Mesothelial cell of epicardium (in vitro differentiated cells): ENCODE measurements around the gene CELF2. TPM values are rescaled to one million over a fixed set of nuclear protein-coding genes. Genes with fewer than 3 reads are reported as not detected.
A peak's percentile ranks its signal among the peaks of the same experiment; 100 is the strongest.

Experiments used
- DNase-seq, 2 experiments: peaks; one replicate each; pipeline ENCODE4 v3.0.0; 2021; ENCODE audit warnings: low spot score in 2 of 2; ENCODE audit not compliant: unreplicated experiment in 2 of 2
- H3K27ac Mint-ChIP-seq: 2 replicates; pipeline ENCODE4 v1.8.0; 2021; ENCODE audit warnings: mixed read lengths
- H3K27me3 Mint-ChIP-seq: 2 replicates; pipeline ENCODE4 v1.8.0; 2021; ENCODE audit warnings: low read depth, mixed read lengths
- H3K36me3 Mint-ChIP-seq: 2 replicates; pipeline ENCODE4 v1.8.0; 2021; ENCODE audit warnings: mixed read lengths
- H3K4me1 Mint-ChIP-seq: 2 replicates; pipeline ENCODE4 v1.8.0; 2021; ENCODE audit warnings: mixed read lengths
- H3K4me3 Mint-ChIP-seq: 2 replicates; pipeline ENCODE4 v1.8.0; 2021; ENCODE audit warnings: mild to moderate bottlenecking, moderate library complexity, mixed read lengths
- H3K9me3 Mint-ChIP-seq: 2 replicates; pipeline ENCODE4 v1.8.0; 2021; ENCODE audit warnings: mixed read lengths
- CTCF ChIP-seq: fragments of 200-600 bp; sonication (generic); IDR thresholded peaks from one replicate; pipeline ENCODE4 v1.5.0; 2021; ENCODE audit warnings: antibody characterized with exemption; ENCODE audit not compliant: unreplicated experiment
- total RNA-seq: library from RNA; stranded (reverse); gene quantifications from 3 replicates; pipeline ENCODE4 v1.2.1, GENCODE V29; 2021

CELF2 gene
- total RNA-seq, 1 donor from 2014 or later = 24.0 TPM

- Mint-ChIP-seq H3K36me3 (no peaks in the 10 kb centered on the region), H3K27ac (no peak overlapping the region), H3K4me1 (peaks cover 14% of the 10 kb centered on the region), H3K9me3 (no peaks in the 10 kb centered on the region), H3K4me3 (no peak overlapping the region), H3K27me3 (peaks cover 41% of the 10 kb centered on the region)
- DNase-seq = no peak
- TF ChIP-seq CTCF = no peak
Measured at GRCh38 chr10:11097686-11098085, 80.0 kb downstream of the CELF2 start.

GRCh38 chr10:11098666-11099065 lies 81.0 kb downstream of the CELF2 start:
- Mint-ChIP-seq H3K27me3 (peaks cover 44% of the 10 kb centered on the region), H3K27ac (peak overlapping the region; percentile 23), H3K4me1 (peaks cover 14% of the 10 kb centered on the region), H3K36me3 (no peaks in the 10 kb centered on the region), H3K4me3 (no peak overlapping the region), H3K9me3 (no peaks in the 10 kb centered on the region)
- TF ChIP-seq CTCF = no peak
- DNase-seq = no peak

GRCh38 chr10:11104772-11105675 lies 87.4 kb downstream of the CELF2 start:
- no peak for TF ChIP-seq CTCF
- H3K9me3 Mint-ChIP-seq = peaks cover 16% of the 10 kb centered on the region
- H3K36me3 Mint-ChIP-seq = no peaks in the 10 kb centered on the region
- no peak overlapping the region for H3K27ac Mint-ChIP-seq
- DNase-seq = no peak
- H3K4me3 Mint-ChIP-seq = no peak overlapping the region
- H3K4me1 Mint-ChIP-seq = no peaks in the 10 kb centered on the region
- peaks cover 22% of the 10 kb centered on the region for H3K27me3 Mint-ChIP-seq

- no peak for TF ChIP-seq CTCF
- H3K36me3 Mint-ChIP-seq = peaks cover 2% of the 10 kb centered on the region
- peaks cover 5% of the 10 kb centered on the region for H3K4me1 Mint-ChIP-seq
- DNase-seq = no peak
- peaks cover 21% of the 10 kb centered on the region for H3K27me3 Mint-ChIP-seq
- H3K9me3 Mint-ChIP-seq = peaks cover 19% of the 10 kb centered on the region
- H3K4me3 Mint-ChIP-seq = no peak overlapping the region
- H3K27ac Mint-ChIP-seq = no peak overlapping the region
Measured at GRCh38 chr10:11105676-11106004, 88.0 kb downstream of the CELF2 start.

GRCh38 chr10:11106621-11107374 lies 89.1 kb downstream of the CELF2 start:
- no peak for DNase-seq
- H3K4me1 Mint-ChIP-seq = peaks cover 16% of the 10 kb centered on the region
- TF ChIP-seq CTCF = no peak
- peaks cover 2% of the 10 kb centered on the region for H3K36me3 Mint-ChIP-seq
- no peak overlapping the region for H3K27ac Mint-ChIP-seq
- peaks cover 14% of the 10 kb centered on the region for H3K27me3 Mint-ChIP-seq
- H3K9me3 Mint-ChIP-seq = peaks cover 19% of the 10 kb centered on the region
- no peak overlapping the region for H3K4me3 Mint-ChIP-seq
